Effector CD8-positive, alpha-beta T cell (primary cell): ENCODE measurements around the gene PUM2.

ENCODE experiments used
- DNase-seq: peaks from one replicate; lab custom pipeline; 2025; lab: John Stamatoyannopoulos, UW

The PUM2 gene

DNA sequence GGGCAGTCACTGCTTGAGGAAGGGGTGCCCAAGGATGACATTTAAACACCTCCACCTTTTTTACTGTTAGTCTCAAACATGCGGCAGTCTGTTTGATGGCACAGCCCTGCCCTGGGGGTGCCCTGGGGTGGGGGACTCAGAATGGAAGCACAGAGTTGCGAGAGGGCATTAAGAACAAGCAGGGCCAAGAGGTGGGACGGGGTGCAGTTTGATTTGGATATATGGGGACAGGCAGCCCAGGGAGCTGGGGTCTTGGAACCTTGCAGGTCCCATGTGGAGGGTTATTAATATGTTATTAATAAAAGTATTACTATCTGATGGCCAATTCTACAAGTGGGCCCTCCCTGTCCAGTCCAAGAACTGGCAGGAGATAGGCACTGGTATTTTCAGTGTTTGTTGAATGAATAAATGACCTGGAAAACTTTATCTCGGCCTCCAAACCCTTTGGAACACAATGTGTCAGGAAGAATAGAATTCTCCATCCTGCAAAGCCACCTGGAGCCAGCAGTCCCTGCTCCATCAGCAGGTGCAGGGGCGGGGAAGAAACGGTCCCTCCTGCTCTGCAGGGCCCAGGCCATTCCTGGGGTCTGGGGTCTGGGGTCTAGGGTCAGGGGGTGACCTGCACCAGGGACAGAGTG, 150.9 kb downstream of the PUM2 start:
- no peak for DNase-seq

DNA sequence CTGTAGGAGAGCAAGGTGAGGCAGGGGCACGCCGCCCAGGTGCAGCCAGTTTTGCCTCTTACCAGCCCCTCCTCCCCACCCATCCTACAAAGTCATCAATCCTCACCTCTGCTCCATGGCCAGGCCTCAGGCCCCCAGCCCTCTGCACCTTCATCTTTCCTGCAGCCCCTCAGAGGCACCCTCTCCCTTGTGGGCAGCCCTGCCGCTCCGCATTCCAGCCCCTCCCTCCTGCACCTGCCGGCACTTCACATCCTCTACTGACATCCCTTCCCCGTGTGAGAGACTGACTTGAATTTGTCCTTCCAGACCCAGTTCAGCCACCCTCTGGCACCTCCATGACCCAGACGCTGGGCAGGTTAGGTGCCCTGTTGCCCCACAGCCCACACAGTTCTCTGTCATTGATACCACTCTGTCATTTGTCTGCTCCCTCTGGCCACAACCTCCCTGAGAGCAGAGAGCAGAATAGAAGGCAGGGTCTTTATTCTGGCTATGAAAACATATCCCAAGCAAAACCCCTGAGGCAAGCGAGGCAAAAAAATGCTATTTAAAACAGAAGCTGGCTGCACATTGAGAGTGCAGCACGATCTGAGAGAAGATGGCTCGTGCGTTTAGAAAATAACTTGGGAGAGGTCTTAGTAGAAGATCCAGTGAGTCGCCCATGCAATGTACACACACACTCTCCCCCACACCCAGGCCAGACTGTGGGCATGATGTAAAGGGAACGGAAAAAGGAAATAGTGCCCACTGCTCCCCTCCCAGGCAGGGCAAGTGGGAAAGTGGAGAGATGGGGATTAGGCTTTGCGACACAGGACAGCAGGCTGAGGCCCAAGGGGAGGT, 151.6 kb downstream of the PUM2 start:
- DNase-seq, result no peak
